ENCODE measurements around the gene PRKCQ. TPM values are rescaled to one million over a fixed set of nuclear protein-coding genes. Genes with fewer than 3 reads are reported as not detected.

The PRKCQ gene
- total RNA-seq, 1 donor from 2014 or later, result 3.5 TPM

GRCh38 chr10:6407034-6407721 lies 172.9 kb downstream of the PRKCQ start:
- Histone ChIP-seq H3K79me2 (ENCODE audit: low read depth) (no peaks in the 10 kb centered on the region), H3K4me1 (no peaks in the 10 kb centered on the region), H3K4me2 (no peak overlapping the region), H3K27me3 (peaks cover 11% of the 10 kb centered on the region), H3K9me3 (ENCODE audit: low read depth) (no peaks in the 10 kb centered on the region), H3K4me3 (no peak overlapping the region), H3F3A (ENCODE audit: low read depth) (no peaks in the 10 kb centered on the region), H3K36me3 (no peaks in the 10 kb centered on the region), H3K27ac (no peak overlapping the region), H3K9ac (no peak overlapping the region), H2AFZ (replicated peaks) (no peak overlapping the region), H4K20me1 (ENCODE audit: low read depth) (no peaks in the 10 kb centered on the region)
- TF ChIP-seq EZH2phosphoT487 (IDR thresholded peaks at IDR 0.05), result no peak
- no peak for TF ChIP-seq CTCF (IDR thresholded peaks at IDR 0.05)
- TF ChIP-seq EZH2 (IDR thresholded peaks at IDR 0.05), result no peak
- H3K27me3 Mint-ChIP-seq (ENCODE audit: insufficient read depth, low read depth), result peaks cover 3% of the 10 kb centered on the region
- no peaks in the 10 kb centered on the region for H3K9me3 Mint-ChIP-seq
- H3K36me3 Mint-ChIP-seq, result no peaks in the 10 kb centered on the region
- peaks cover 6% of the 10 kb centered on the region for H3K4me1 Mint-ChIP-seq
- no peak for DNase-seq (ENCODE audit: low spot score)
- no peak overlapping the region for H3K27ac Mint-ChIP-seq
- H3K4me3 Mint-ChIP-seq, result no peak overlapping the region

- Histone ChIP-seq H3K79me2 (ENCODE audit: low read depth) (no peaks in the 10 kb centered on the region), H3F3A (ENCODE audit: low read depth) (no peaks in the 10 kb centered on the region), H2AFZ (replicated peaks) (no peak overlapping the region), H4K20me1 (ENCODE audit: low read depth) (no peaks in the 10 kb centered on the region), H3K36me3 (no peaks in the 10 kb centered on the region), H3K4me3 (no peak overlapping the region), H3K27me3 (peaks cover 14% of the 10 kb centered on the region), H3K9me3 (ENCODE audit: low read depth) (no peaks in the 10 kb centered on the region), H3K9ac (no peak overlapping the region), H3K4me2 (no peak overlapping the region), H3K27ac (no peak overlapping the region), H3K4me1 (no peaks in the 10 kb centered on the region)
- H3K4me1 Mint-ChIP-seq, result peaks cover 12% of the 10 kb centered on the region
- no peak for DNase-seq (ENCODE audit: low spot score)
- no peaks in the 10 kb centered on the region for H3K9me3 Mint-ChIP-seq
- no peak overlapping the region for H3K4me3 Mint-ChIP-seq
- TF ChIP-seq EZH2phosphoT487 (IDR thresholded peaks at IDR 0.05) (no peak), EZH2 (IDR thresholded peaks at IDR 0.05) (no peak), CTCF (IDR thresholded peaks at IDR 0.05) (peak; percentile 48)
- no peaks in the 10 kb centered on the region for H3K36me3 Mint-ChIP-seq
- H3K27me3 Mint-ChIP-seq (ENCODE audit: insufficient read depth, low read depth), result peaks cover 3% of the 10 kb centered on the region
- no peak overlapping the region for H3K27ac Mint-ChIP-seq
Observed at GRCh38 chr10:6406220-6407033, 173.6 kb downstream of the PRKCQ start.

DNA sequence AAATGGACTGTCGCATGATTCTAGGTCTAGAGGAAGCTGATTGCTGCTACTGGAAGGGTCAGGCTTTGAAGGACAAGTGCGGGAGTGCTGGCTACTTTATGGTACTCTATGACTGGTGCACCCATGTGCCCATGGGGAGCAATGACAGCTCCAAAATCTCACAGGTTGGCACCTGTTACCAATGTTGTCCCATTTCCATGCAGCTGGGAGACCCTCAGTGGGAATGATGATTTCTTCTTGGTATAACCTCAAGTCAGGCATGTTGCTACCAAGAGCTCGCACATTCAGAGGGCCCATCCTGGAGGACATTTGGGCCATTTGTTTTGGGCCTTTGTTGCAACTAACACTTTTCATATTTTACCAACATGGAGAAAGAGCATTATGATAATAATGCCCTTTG lies 174.4 kb downstream of the PRKCQ start:
- H3K27ac Mint-ChIP-seq, result no peak overlapping the region
- no peak for TF ChIP-seq EZH2 (IDR thresholded peaks at IDR 0.05)
- TF ChIP-seq CTCF (IDR thresholded peaks at IDR 0.05), result no peak
- no peak for TF ChIP-seq EZH2phosphoT487 (IDR thresholded peaks at IDR 0.05)

More for the DNA sequence above, 174.4 kb downstream of the PRKCQ start:
- H3K4me3 Mint-ChIP-seq, result no peak overlapping the region
- Histone ChIP-seq H3K79me2 (ENCODE audit: low read depth) (no peaks in the 10 kb centered on the region), H3K36me3 (no peaks in the 10 kb centered on the region), H3K4me2 (no peak overlapping the region), H3F3A (ENCODE audit: low read depth) (no peaks in the 10 kb centered on the region), H2AFZ (replicated peaks) (no peak overlapping the region), H3K27ac (no peak overlapping the region), H4K20me1 (ENCODE audit: low read depth) (no peaks in the 10 kb centered on the region), H3K9me3 (ENCODE audit: low read depth) (no peaks in the 10 kb centered on the region), H3K27me3 (peaks cover 14% of the 10 kb centered on the region), H3K4me3 (no peak overlapping the region), H3K9ac (no peak overlapping the region), H3K4me1 (no peaks in the 10 kb centered on the region)
- peaks cover 5% of the 10 kb centered on the region for H3K27me3 Mint-ChIP-seq (ENCODE audit: insufficient read depth, low read depth)
- peaks cover 18% of the 10 kb centered on the region for H3K4me1 Mint-ChIP-seq
- no peaks in the 10 kb centered on the region for H3K9me3 Mint-ChIP-seq
- no peak for DNase-seq (ENCODE audit: low spot score)
- no peaks in the 10 kb centered on the region for H3K36me3 Mint-ChIP-seq

Data from neural progenitor cell (in vitro differentiated cells).